CD4-positive, alpha-beta T cell treated with Interleukin-1 beta for 1 hour (primary cell): ENCODE measurements around the gene DIDO1.

Experiments
- DNase-seq, 2 donors: peaks; one replicate each; pipeline ENCODE4 v3.0.0-alpha.2; 2020 to 2022

The DIDO1 gene

GRCh38 chr20:62926229-62927127 is at the start of gene DIDO1:
DIDO1 (minus strand) TSS chr20:62926505.
- DNase-seq = peak; percentile 92 to 93

GRCh38 chr20:62975251-62975760 is 49.0 kb upstream of the DIDO1 start:
- no peak for DNase-seq

- DNase-seq = no peak
These were observed 46.8 kb upstream of the DIDO1 start for GRCh38 chr20:62972845-62973745.

GRCh38 chr20:62971950-62972844 is 45.9 kb upstream of the DIDO1 start:
- peak; percentile 86 for DNase-seq

- no peak for DNase-seq
These were observed 45.1 kb upstream of the DIDO1 start for GRCh38 chr20:62971211-62971949.

GRCh38 chr20:62970307-62971210 is 44.3 kb upstream of the DIDO1 start:
- DNase-seq = no peak

- no peak for DNase-seq
These were observed 43.6 kb upstream of the DIDO1 start for GRCh38 chr20:62969939-62970306.

GRCh38 chr20:62969179-62969760 is 43.0 kb upstream of the DIDO1 start:
- no peak for DNase-seq

GRCh38 chr20:62968378-62969178 is 42.3 kb upstream of the DIDO1 start:
- no peak for DNase-seq

- DNase-seq = no peak
These were observed 41.5 kb upstream of the DIDO1 start for GRCh38 chr20:62967628-62968351.

- DNase-seq = no peak
These were observed 40.8 kb upstream of the DIDO1 start for GRCh38 chr20:62967149-62967501.

GRCh38 chr20:62966212-62967148 is 40.2 kb upstream of the DIDO1 start:
- DNase-seq = no peak

- DNase-seq = no peak
These were observed 39.1 kb upstream of the DIDO1 start for GRCh38 chr20:62965363-62965771.

- DNase-seq = no peak
These were observed 38.4 kb upstream of the DIDO1 start for GRCh38 chr20:62964700-62965099.

- DNase-seq = no peak
These were observed 37.5 kb upstream of the DIDO1 start for GRCh38 chr20:62963614-62964397.

- no peak for DNase-seq
These were observed 36.7 kb upstream of the DIDO1 start for GRCh38 chr20:62962891-62963613.
